Measurements from ENCODE around the gene MIOS.
"Not testable (repeated sequence)": the region's sequence is repeated elsewhere in the genome, so short reads cannot be mapped to it uniquely, and the experiment has no call there.

MIOS gene

GRCh38 chr7:7651479-7651878 lies 84.8 kb downstream of the MIOS start:
- no peak for FAIRE-seq

- no peak for FAIRE-seq
These were observed 86.3 kb downstream of the MIOS start for GRCh38 chr7:7652798-7653540.

GRCh38 chr7:7653593-7654187 lies 87.0 kb downstream of the MIOS start:
- no peak for FAIRE-seq

- FAIRE-seq: no peak
These were observed 88.5 kb downstream of the MIOS start for GRCh38 chr7:7654964-7655715.

- not testable (repeated sequence) for FAIRE-seq
These were observed 89.8 kb downstream of the MIOS start for GRCh38 chr7:7656459-7656858.

Data from colon (tissue), 2 donors.